Urinary bladder (tissue), 4 donors: ENCODE results near the gene PKIB. TPM values are rescaled to one million over a fixed set of nuclear protein-coding genes. Genes with fewer than 3 reads are reported as not detected.

Experiments
- DNase-seq: peaks from one replicate; pipeline ENCODE4 v3.0.0-alpha.2; 2015; ENCODE audit errors: extremely low spot score
- H3K27ac ChIP-seq: one replicate; pipeline ENCODE4 v1.5.1; 2013; ENCODE audit warnings: low read depth, mild to moderate bottlenecking, moderate library complexity
- H3K36me3 ChIP-seq: one replicate; pipeline ENCODE4 v1.6.1; 2013; ENCODE audit warnings: mild to moderate bottlenecking, moderate library complexity; ENCODE audit not compliant: insufficient read depth
- H3K4me1 ChIP-seq: one replicate; pipeline ENCODE4 v1.6.1; 2013; ENCODE audit warnings: mild to moderate bottlenecking, moderate library complexity; ENCODE audit not compliant: insufficient read depth
- H3K4me3 ChIP-seq: one replicate; pipeline ENCODE4 v1.5.1; 2013; ENCODE audit warnings: low read depth, low read length
- WGBS: extraction: QIAGEN DNeasy Blood & Tissue Kit; methylation state at CpG from one replicate; pipeline ENCODE4 v1.1.7; 2013; 5-methylcytosine and 5-hydroxymethylcytosine counted together
- polyA plus RNA-seq: library from polyadenylated mRNA; stranded (reverse); fragments of 200-250 nt; gene quantifications from one replicate; pipeline ENCODE4 v1.2.3, GENCODE V29; 2013
- total RNA-seq: library from RNA; depleted of rRNA; stranded (reverse); fragments of >200 nt; gene quantifications from one replicate; pipeline ENCODE4 v1.2.3, GENCODE V29; 2014
- donor health status: healthy with polysubstance abuse.
- donor health status: healthy.

The PKIB gene
- total and polyA plus RNA-seq, 2 donors: 0.60 to 5.1 TPM

DNA sequence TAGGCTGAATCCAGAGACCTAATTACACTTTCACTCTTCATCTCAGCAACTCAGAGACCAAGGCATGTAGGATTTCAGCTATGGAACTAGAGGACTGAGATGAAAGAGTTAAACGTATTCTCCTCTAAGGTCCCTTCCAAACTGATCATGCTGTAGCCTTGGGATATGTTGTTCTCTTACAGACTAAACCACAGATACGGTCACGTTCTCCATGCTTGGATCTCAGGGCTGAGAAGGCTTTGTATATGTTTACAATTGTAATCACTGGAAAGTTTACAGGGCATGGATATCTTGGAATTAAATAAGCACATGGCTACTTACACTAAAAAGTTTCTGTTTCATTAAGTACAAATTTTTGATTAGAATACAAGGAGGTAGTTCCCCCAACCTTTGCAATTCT lies 50.1 kb downstream of the PKIB start:
- Histone ChIP-seq H3K4me3 (no peak overlapping the region), H3K27ac (no peak overlapping the region), H3K4me1 (no peaks in the 10 kb centered on the region), H3K36me3 (no peaks in the 10 kb centered on the region)
- 39% methylated on average over 3 of the region's 3 CpGs for WGBS
- no peak for DNase-seq

- no peaks in the 10 kb centered on the region for H3K4me1 ChIP-seq
- DNase-seq: no peak
Measured at GRCh38 chr6:122663981-122664380, 53.8 kb downstream of the PKIB start.

GRCh38 chr6:122665929-122666328 lies 55.7 kb downstream of the PKIB start:
- H3K4me1 ChIP-seq: no peaks in the 10 kb centered on the region
- no peaks in the 10 kb centered on the region for H3K36me3 ChIP-seq
- 81% methylated on average over 4 of the region's 4 CpGs for WGBS
- DNase-seq: no peak
- H3K4me3 ChIP-seq: no peak overlapping the region
- H3K27ac ChIP-seq: no peak overlapping the region

More at GRCh38 chr6:122663981-122664380, 53.8 kb downstream of the PKIB start:
- Histone ChIP-seq H3K36me3 (no peaks in the 10 kb centered on the region), H3K4me3 (no peak overlapping the region), H3K27ac (no peak overlapping the region)

DNA sequence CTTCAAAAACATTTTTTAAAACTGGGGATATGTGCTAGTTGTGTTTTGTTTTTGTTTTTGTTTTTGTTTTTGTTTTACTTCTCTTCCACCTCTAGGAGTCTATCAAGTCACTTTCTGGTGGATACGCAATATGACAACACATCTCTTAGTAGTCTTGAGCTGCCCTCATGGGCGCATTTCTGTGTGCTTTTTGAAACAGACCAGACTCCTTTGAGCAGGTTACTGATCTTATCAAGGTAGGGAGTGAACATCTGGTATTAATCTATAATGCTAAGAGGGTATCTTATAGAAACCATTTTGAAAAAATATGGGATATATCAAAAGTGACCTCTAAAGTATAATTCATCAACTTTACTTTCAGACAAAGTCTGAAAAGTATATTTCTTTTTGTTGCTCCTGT lies 56.2 kb downstream of the PKIB start:
- H3K4me1 ChIP-seq: no peaks in the 10 kb centered on the region
- no peak overlapping the region for H3K27ac ChIP-seq
- no peak for DNase-seq
- no peak overlapping the region for H3K4me3 ChIP-seq
- WGBS: 91% methylated on average over 2 of the region's 2 CpGs
- no peaks in the 10 kb centered on the region for H3K36me3 ChIP-seq

GRCh38 chr6:122669418-122669817 lies 59.2 kb downstream of the PKIB start:
- Histone ChIP-seq H3K27ac (no peak overlapping the region), H3K4me3 (no peak overlapping the region), H3K4me1 (no peaks in the 10 kb centered on the region), H3K36me3 (no peaks in the 10 kb centered on the region)
- WGBS: 71% methylated on average over 2 of the region's 2 CpGs
- no peak for DNase-seq

GRCh38 chr6:122669868-122670267 lies 59.7 kb downstream of the PKIB start:
- no peaks in the 10 kb centered on the region for H3K4me1 ChIP-seq
- no peak overlapping the region for H3K4me3 ChIP-seq
- no peak for DNase-seq
- WGBS: 95% methylated on average over 3 of the region's 3 CpGs
- no peaks in the 10 kb centered on the region for H3K36me3 ChIP-seq
- H3K27ac ChIP-seq: no peak overlapping the region

GRCh38 chr6:122671251-122671650 lies 61.0 kb downstream of the PKIB start:
- Histone ChIP-seq H3K36me3 (no peaks in the 10 kb centered on the region), H3K27ac (no peak overlapping the region), H3K4me3 (no peak overlapping the region), H3K4me1 (no peaks in the 10 kb centered on the region)
- WGBS: 62% methylated on average over 2 of the region's 2 CpGs
- DNase-seq: no peak

DNA sequence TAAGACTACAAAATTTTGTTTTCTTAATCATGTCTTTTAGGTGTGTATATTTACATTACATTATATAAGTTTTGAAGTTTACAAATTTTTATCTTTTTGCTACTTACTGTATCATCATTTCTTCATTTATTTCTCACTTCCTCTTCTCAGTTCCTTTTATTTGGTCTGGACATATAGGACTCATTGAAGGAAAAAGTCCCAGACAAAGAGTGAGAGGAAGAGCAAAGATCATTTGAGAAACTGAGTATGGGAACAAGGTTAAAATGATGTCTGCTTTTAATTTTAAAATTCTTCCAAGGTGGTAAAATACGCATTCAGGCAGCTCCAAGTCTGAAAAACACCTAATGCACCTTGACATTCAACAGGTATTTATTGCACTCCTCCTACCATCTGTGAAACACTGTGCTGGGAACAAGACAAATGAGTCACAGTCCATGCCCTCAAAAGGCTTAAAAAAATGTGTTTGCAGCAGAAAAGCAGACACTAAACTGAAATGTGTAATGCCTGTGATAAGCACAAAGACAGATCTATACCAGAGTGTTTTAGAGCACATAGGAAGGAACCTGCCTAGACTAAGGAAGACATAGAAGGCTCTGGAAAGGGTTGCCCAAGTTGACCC lies 63.2 kb downstream of the PKIB start:
- no peak for DNase-seq
- H3K4me3 ChIP-seq: no peak overlapping the region
- no peaks in the 10 kb centered on the region for H3K4me1 ChIP-seq
- no peak overlapping the region for H3K27ac ChIP-seq
- H3K36me3 ChIP-seq: no peaks in the 10 kb centered on the region
- 80% methylated on average over 1 of the region's 1 CpG for WGBS

GRCh38 chr6:122676146-122676545 lies 65.9 kb downstream of the PKIB start:
- 98% methylated on average over 1 of the region's 1 CpG for WGBS
- no peak for DNase-seq

GRCh38 chr6:122676688-122677087 lies 66.5 kb downstream of the PKIB start:
- Histone ChIP-seq H3K4me1 (no peaks in the 10 kb centered on the region), H3K4me3 (no peak overlapping the region), H3K36me3 (no peaks in the 10 kb centered on the region), H3K27ac (no peak overlapping the region)
- WGBS: 59% methylated on average over 2 of the region's 2 CpGs
- no peak for DNase-seq

More at GRCh38 chr6:122676146-122676545, 65.9 kb downstream of the PKIB start:
- H3K4me3 ChIP-seq: no peak overlapping the region
- no peak overlapping the region for H3K27ac ChIP-seq
- no peaks in the 10 kb centered on the region for H3K4me1 ChIP-seq
- no peaks in the 10 kb centered on the region for H3K36me3 ChIP-seq

DNA sequence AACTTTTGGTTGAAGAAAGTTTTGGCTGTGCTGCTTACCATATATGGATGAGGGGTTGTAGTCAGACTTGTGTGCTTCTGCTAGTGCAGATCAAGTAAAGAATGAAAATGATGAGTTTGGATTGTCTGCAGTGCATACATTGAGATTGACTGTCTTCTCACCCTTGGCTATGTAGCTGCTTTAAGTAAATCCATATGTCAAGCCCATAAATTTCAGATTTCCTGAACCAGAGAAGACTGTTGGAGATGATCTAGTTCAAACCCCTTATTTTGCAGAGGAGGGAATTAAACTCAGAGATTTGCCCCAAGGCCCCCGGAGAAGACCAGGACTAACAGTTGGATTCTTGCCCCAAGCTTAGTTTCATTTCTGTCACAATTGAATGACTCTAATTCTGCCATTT lies 67.2 kb downstream of the PKIB start:
- no peak overlapping the region for H3K27ac ChIP-seq
- no peak overlapping the region for H3K4me3 ChIP-seq
- no peaks in the 10 kb centered on the region for H3K4me1 ChIP-seq
- WGBS: 66% methylated on average over 1 of the region's 1 CpG
- H3K36me3 ChIP-seq: no peaks in the 10 kb centered on the region
- no peak for DNase-seq

DNA sequence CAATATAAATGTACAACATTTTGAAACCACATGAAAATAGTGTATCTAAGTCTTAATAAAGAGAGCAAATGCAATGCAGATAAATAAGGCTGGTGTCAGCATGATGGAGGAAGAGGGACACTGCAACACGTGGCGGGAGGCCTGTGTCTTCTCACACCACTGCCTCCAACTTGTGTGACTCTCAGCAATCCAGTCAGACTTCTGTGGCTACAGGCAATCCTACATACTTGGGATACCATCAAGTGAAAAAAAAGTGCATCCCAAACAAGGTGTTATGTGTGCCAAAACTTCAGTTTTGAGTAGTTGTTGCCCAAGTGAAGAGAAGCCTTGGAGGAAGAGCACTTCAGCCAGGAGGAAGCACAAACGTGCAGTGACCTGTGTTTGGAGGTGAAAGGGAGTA lies 68.6 kb downstream of the PKIB start:
- 77% methylated on average over 3 of the region's 3 CpGs for WGBS

GRCh38 chr6:122681705-122682104 lies 71.5 kb downstream of the PKIB start:
- no peaks in the 10 kb centered on the region for H3K4me1 ChIP-seq
- H3K36me3 ChIP-seq: no peaks in the 10 kb centered on the region
- no peak for DNase-seq
- no peak overlapping the region for H3K4me3 ChIP-seq
- H3K27ac ChIP-seq: no peak overlapping the region
- 87% methylated on average over 3 of the region's 3 CpGs for WGBS

More for the DNA sequence above, 68.6 kb downstream of the PKIB start:
- no peak overlapping the region for H3K4me3 ChIP-seq
- H3K36me3 ChIP-seq: no peaks in the 10 kb centered on the region
- H3K27ac ChIP-seq: no peak overlapping the region
- no peak for DNase-seq
- H3K4me1 ChIP-seq: no peaks in the 10 kb centered on the region

DNA sequence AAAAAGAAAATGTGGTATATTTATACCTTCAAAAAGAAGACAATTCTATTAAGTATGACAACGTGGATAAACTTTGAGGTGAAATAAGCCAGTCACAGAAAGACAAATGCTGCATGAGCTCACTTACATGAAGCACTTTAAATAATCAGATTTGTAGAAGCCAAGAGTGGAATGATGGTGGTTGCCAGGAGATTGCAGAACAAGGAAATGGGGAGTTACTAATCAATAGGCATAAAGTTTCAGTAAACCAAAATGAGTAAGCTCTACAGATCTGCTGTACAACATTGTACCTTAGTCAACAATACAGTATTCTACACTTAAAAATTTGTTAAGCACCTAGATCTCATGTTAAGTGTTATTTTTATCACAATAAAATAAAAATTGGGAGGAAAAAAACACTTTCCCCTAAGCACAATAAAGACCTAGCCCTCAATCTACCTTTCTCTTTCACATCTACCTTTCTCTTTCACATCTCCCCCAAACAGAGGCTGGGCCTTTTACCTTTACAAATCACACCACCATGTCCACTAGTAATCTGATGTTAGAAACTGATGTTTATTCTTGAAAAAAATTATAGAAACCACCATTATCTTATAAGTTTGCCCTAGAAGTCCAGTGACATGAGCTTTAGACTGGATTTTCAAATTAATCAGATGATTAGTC lies 73.9 kb downstream of the PKIB start:
- no peak overlapping the region for H3K27ac ChIP-seq

More for the DNA sequence above, 73.9 kb downstream of the PKIB start:
- Histone ChIP-seq H3K4me3 (no peak overlapping the region), H3K4me1 (no peaks in the 10 kb centered on the region), H3K36me3 (no peaks in the 10 kb centered on the region)
- no peak for DNase-seq
- WGBS: 63% methylated on average over 1 of the region's 1 CpG
